Ascending aorta (tissue), 2 donors: ENCODE measurements around the gene LCP1. TPM values are rescaled to one million over a fixed set of nuclear protein-coding genes. Genes with fewer than 3 reads are reported as not detected.

Experiments used
- DNase-seq, 2 donors: peaks; one replicate each; pipeline ENCODE4 v3.0.0-alpha.2; 2019; ENCODE audit warnings: low spot score in 2 of 2
- H3K27ac ChIP-seq, 2 donors: fragments of 200-600 bp; sonication (generic); one replicate each; pipeline ENCODE4 v1.5.1; 2016 to 2017; ENCODE audit warnings: mild to moderate bottlenecking in 1 of 2
- H3K27me3 ChIP-seq: fragments of 200-600 bp; sonication (generic); one replicate; pipeline ENCODE4 v1.5.1; 2017
- H3K36me3 ChIP-seq, 2 donors: fragments of 200-600 bp; sonication (generic); one replicate each; pipeline ENCODE4 v1.5.1; 2016
- H3K4me1 ChIP-seq, 2 donors: fragments of 200-600 bp; sonication (generic); one replicate each; pipeline ENCODE4 v1.5.1; 2016 to 2017; ENCODE audit warnings: mild to moderate bottlenecking in 1 of 2
- H3K4me3 ChIP-seq, 2 donors: fragments of 200-600 bp; sonication (generic); one replicate each; pipeline ENCODE4 v1.5.1; 2016 to 2017; ENCODE audit warnings: mild to moderate bottlenecking in 1 of 2
- H3K9me3 ChIP-seq, 2 donors: fragments of 200-600 bp; sonication (generic); one replicate each; pipeline ENCODE4 v1.5.1; 2016
- CTCF ChIP-seq, 3 experiments: fragments of 200-600 bp in 2 of 3; fragments of 450-650 bp in 1 of 3; sonication (generic) in 2 of 3; IDR thresholded peaks; one replicate each; pipeline ENCODE4 v1.5.1; 2016 to 2019; ENCODE audit warnings: antibody characterized with exemption in 3 of 3, mild to moderate bottlenecking in 1 of 3, moderate library complexity in 1 of 3
- intact Hi-C: fragments of 100-400 bp; cut with DNase I; formaldehyde crosslinking; loops from one replicate; pipeline ENCODE4 v1.15.1; 2023
- total RNA-seq: library from RNA; depleted of rRNA; stranded (reverse); fragments of >200 nt; gene quantifications from one replicate; pipeline ENCODE4 v1.1.0, GENCODE V29; 2016

LCP1 gene
- total RNA-seq, 1 donor from 2014 or later: 78.0 TPM

- Histone ChIP-seq H3K27me3 (no peaks in the 10 kb centered on the region), H3K4me3 (no peak overlapping the region), H3K4me1 (no peaks in the 10 kb centered on the region), H3K27ac (no peak overlapping the region), H3K36me3 (no peaks in the 10 kb centered on the region), H3K9me3 (no peaks in the 10 kb centered on the region)
- intact Hi-C loops: no loop called here
- DNase-seq: no peak
- TF ChIP-seq CTCF (IDR thresholded peaks at IDR 0.05): no peak
Measured at GRCh38 chr13:46173656-46174055, 8.3 kb downstream of the LCP1 start.

GRCh38 chr13:46172531-46172991 is 9.4 kb downstream of the LCP1 start:
- Histone ChIP-seq H3K4me3 (no peak overlapping the region), H3K4me1 (no peaks in the 10 kb centered on the region), H3K27ac (no peak overlapping the region), H3K9me3 (no peaks in the 10 kb centered on the region), H3K27me3 (no peaks in the 10 kb centered on the region), H3K36me3 (no peaks in the 10 kb centered on the region)
- no peak for TF ChIP-seq CTCF (IDR thresholded peaks at IDR 0.05)
- intact Hi-C loops: no loop called here
- DNase-seq: no peak

GRCh38 chr13:46171739-46172138 is 10.2 kb downstream of the LCP1 start:
- no peak for TF ChIP-seq CTCF (IDR thresholded peaks at IDR 0.05)
- Histone ChIP-seq H3K27me3 (no peaks in the 10 kb centered on the region), H3K9me3 (no peaks in the 10 kb centered on the region), H3K4me1 (no peaks in the 10 kb centered on the region), H3K27ac (no peak overlapping the region), H3K4me3 (no peak overlapping the region), H3K36me3 (no peaks in the 10 kb centered on the region)
- intact Hi-C loops: no loop called here
- no peak for DNase-seq

GRCh38 chr13:46171217-46171616 is 10.8 kb downstream of the LCP1 start:
- Histone ChIP-seq H3K27ac (no peak overlapping the region), H3K9me3 (no peaks in the 10 kb centered on the region), H3K4me3 (no peak overlapping the region), H3K27me3 (no peaks in the 10 kb centered on the region), H3K4me1 (no peaks in the 10 kb centered on the region), H3K36me3 (no peaks in the 10 kb centered on the region)
- no peak for TF ChIP-seq CTCF (IDR thresholded peaks at IDR 0.05)
- no peak for DNase-seq
- intact Hi-C loops: no loop called here

GRCh38 chr13:46170687-46171086 is 11.3 kb downstream of the LCP1 start:
- intact Hi-C loops: no loop called here
- no peaks in the 10 kb centered on the region for H3K9me3 ChIP-seq
- no peaks in the 10 kb centered on the region for H3K36me3 ChIP-seq
- no peak overlapping the region for H3K4me3 ChIP-seq
- no peak for DNase-seq
- H3K4me1 ChIP-seq: no peaks in the 10 kb centered on the region
- TF ChIP-seq CTCF (IDR thresholded peaks at IDR 0.05): no peak
- no peak overlapping the region for H3K27ac ChIP-seq
- H3K27me3 ChIP-seq: no peaks in the 10 kb centered on the region

- TF ChIP-seq CTCF (IDR thresholded peaks at IDR 0.05): no peak
- no peak for DNase-seq
- Histone ChIP-seq H3K36me3 (no peaks in the 10 kb centered on the region), H3K4me3 (no peak overlapping the region), H3K4me1 (no peaks in the 10 kb centered on the region), H3K27me3 (no peaks in the 10 kb centered on the region), H3K9me3 (no peaks in the 10 kb centered on the region), H3K27ac (no peak overlapping the region)
- intact Hi-C loops: no loop called here
Measured at GRCh38 chr13:46170268-46170667, 11.7 kb downstream of the LCP1 start.
